OCI-LY1 (cell line): ENCODE measurements around the gene RBM20.
A peak's percentile ranks its signal among the peaks of the same experiment; 100 is the strongest.

ENCODE experiments used
- H2AFZ ChIP-seq: fragments of 200-600 bp; sonication (generic), shearing (Covaris generic); 2 replicates; pipeline ENCODE4 v1.6.0; 2014; ENCODE audit warnings: antibody characterized with exemption, mild to moderate bottlenecking, low read length
- H3F3A ChIP-seq: fragments of 200-600 bp; sonication (generic), shearing (Covaris generic); 2 replicates; pipeline ENCODE4 v1.6.0; 2014; ENCODE audit warnings: mild to moderate bottlenecking, antibody characterized with exemption, low read length, moderate library complexity; ENCODE audit not compliant: insufficient read depth
- H3K27ac ChIP-seq: fragments of 200-600 bp; sonication (generic); 2 replicates; pipeline ENCODE4 v1.5.1; 2014; ENCODE audit warnings: low read length, mixed run types, mild to moderate bottlenecking, low read depth; ENCODE audit not compliant: poor library complexity, severe bottlenecking
- H3K27me3 ChIP-seq: fragments of 200-600 bp; sonication (generic); 2 replicates; pipeline ENCODE4 v1.6.0; 2014; ENCODE audit warnings: antibody characterized with exemption, mild to moderate bottlenecking, low read length, moderate library complexity; ENCODE audit not compliant: insufficient read depth
- H3K36me3 ChIP-seq: fragments of 200-600 bp; sonication (generic); 2 replicates; pipeline ENCODE4 v1.6.1; 2014; ENCODE audit warnings: mild to moderate bottlenecking, antibody characterized with exemption, low read length, moderate library complexity, mixed read lengths; ENCODE audit not compliant: insufficient read depth
- H3K4me1 ChIP-seq: fragments of 200-600 bp; sonication (generic); 2 replicates; pipeline ENCODE4 v1.5.1; 2014; ENCODE audit warnings: mild to moderate bottlenecking, low read length, moderate library complexity; ENCODE audit not compliant: insufficient read depth, severe bottlenecking
- H3K4me2 ChIP-seq: fragments of 200-600 bp; sonication (generic), shearing (Covaris generic); 2 replicates; pipeline ENCODE4 v1.6.1; 2014; ENCODE audit warnings: low read length
- H3K4me3 ChIP-seq: fragments of 200-600 bp; sonication (generic); 2 replicates; pipeline ENCODE4 v1.5.1; 2014; ENCODE audit warnings: low read length, low read depth, mild to moderate bottlenecking, mixed read lengths; ENCODE audit not compliant: poor library complexity, severe bottlenecking
- H3K79me2 ChIP-seq: fragments of 200-600 bp; shearing (Covaris generic); 2 replicates; pipeline ENCODE4 v1.6.1; 2016; ENCODE audit warnings: mixed run types, low read length, mixed read lengths; ENCODE audit not compliant: insufficient read depth
- H3K9ac ChIP-seq: fragments of 200-600 bp; sonication (generic), shearing (Covaris generic); 2 replicates; pipeline ENCODE4 v1.6.1; 2014; ENCODE audit warnings: mild to moderate bottlenecking, low read length, mixed read lengths
- H3K9me2 ChIP-seq: fragments of 200-600 bp; sonication (generic), shearing (Covaris generic); 2 replicates; pipeline ENCODE4 v1.6.1; 2014; ENCODE audit warnings: low read depth, mild to moderate bottlenecking, low read length, mixed read lengths
- H3K9me3 ChIP-seq: fragments of 200-600 bp; shearing (Covaris generic); 2 replicates; pipeline ENCODE4 v1.6.1; 2014; ENCODE audit warnings: low read length, mixed read lengths
- H4K20me1 ChIP-seq: fragments of 200-600 bp; sonication (generic), shearing (Covaris generic); 2 replicates; pipeline ENCODE4 v1.6.0; 2016; ENCODE audit warnings: mild to moderate bottlenecking, low read length; ENCODE audit not compliant: insufficient read depth
- EZH2 ChIP-seq: fragments of 200-600 bp; sonication (generic), shearing (Covaris generic); IDR thresholded peaks from 2 replicates; pipeline ENCODE4 v1.8.0; 2017; ENCODE audit warnings: borderline replicate concordance, mixed run types, mild to moderate bottlenecking, antibody characterized with exemption, low read length, moderate library complexity, mixed read lengths
- TF ChIP-seq, protein P1 (sequence below): fragments of 200-600 bp; sonication (generic), shearing (Covaris generic); IDR thresholded peaks from 2 replicates; pipeline ENCODE4 v1.5.1; 2017; ENCODE audit warnings: mild to moderate bottlenecking, antibody characterized with exemption, low read length, moderate library complexity, mixed read lengths

Gene RBM20

DNA sequence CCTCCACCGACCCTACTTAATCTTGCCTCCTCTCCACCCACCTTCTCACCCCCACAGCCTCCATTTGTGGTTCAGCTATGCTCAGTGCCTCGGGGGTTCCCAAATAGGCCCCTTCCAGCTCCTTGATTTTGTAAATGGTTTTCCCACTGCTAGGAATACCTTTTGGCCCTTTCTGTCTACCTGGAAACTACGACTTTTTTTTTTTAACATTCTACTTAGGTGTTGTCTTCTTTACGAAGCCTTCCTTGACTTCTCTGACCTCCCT lies 200.4 kb downstream of the RBM20 start:
- Histone ChIP-seq H3K9me2 (no peaks in the 10 kb centered on the region), H2AFZ (no peak overlapping the region), H3K9me3 (no peaks in the 10 kb centered on the region), H3K36me3 (no peaks in the 10 kb centered on the region), H3F3A (no peaks in the 10 kb centered on the region), H3K27me3 (no peaks in the 10 kb centered on the region), H3K4me2 (peak overlapping the region; percentile 86; the same call in 1 of the 2 replicates), H3K27ac (peak overlapping the region; percentile 99), H3K9ac (peak overlapping the region; percentile 47; the same call in 1 of the 2 replicates), H3K4me1 (peaks cover 83% of the 10 kb centered on the region), H4K20me1 (no peaks in the 10 kb centered on the region), H3K79me2 (no peaks in the 10 kb centered on the region), H3K4me3 (no peak overlapping the region)
- no peak for TF ChIP-seq EZH2
- TF ChIP-seq, protein P1, sequence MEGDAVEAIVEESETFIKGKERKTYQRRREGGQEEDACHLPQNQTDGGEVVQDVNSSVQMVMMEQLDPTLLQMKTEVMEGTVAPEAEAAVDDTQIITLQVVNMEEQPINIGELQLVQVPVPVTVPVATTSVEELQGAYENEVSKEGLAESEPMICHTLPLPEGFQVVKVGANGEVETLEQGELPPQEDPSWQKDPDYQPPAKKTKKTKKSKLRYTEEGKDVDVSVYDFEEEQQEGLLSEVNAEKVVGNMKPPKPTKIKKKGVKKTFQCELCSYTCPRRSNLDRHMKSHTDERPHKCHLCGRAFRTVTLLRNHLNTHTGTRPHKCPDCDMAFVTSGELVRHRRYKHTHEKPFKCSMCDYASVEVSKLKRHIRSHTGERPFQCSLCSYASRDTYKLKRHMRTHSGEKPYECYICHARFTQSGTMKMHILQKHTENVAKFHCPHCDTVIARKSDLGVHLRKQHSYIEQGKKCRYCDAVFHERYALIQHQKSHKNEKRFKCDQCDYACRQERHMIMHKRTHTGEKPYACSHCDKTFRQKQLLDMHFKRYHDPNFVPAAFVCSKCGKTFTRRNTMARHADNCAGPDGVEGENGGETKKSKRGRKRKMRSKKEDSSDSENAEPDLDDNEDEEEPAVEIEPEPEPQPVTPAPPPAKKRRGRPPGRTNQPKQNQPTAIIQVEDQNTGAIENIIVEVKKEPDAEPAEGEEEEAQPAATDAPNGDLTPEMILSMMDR = no peak

DNA sequence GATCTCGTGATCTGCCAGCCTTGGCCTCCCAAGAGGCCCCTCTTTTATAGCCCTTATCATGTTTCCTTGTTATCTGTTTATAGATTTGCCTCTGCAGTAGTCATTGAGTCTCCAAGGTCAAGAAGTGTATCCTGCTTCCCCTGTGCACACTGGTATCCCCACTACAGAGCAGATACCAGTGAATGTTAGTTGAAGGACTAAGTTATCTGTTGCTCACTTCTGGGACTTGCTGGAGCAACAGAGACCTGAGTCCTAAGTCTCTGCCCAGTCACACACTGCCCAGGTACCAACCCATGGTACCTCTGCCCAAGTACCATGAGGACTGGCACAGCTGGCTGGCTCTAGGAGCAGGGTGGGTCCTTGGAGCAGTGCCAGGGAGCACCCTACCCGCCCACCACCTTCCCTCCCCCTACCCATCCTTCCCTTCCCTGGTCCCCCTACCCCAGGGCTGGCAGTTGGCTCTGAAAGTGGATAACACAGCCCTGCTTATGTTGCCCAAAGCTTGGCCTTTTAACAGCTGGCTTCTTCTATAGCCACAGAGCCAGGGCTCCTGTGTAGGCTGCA lies 201.1 kb downstream of the RBM20 start:
- Histone ChIP-seq H3F3A (no peaks in the 10 kb centered on the region), H3K27me3 (no peaks in the 10 kb centered on the region), H4K20me1 (no peaks in the 10 kb centered on the region), H3K4me1 (peaks cover 79% of the 10 kb centered on the region), H2AFZ (no peak overlapping the region), H3K4me2 (no peak overlapping the region; the same call in 1 of the 2 replicates), H3K9ac (peak overlapping the region; percentile 24; the same call in 1 of the 2 replicates), H3K4me3 (no peak overlapping the region), H3K27ac (peak overlapping the region; percentile 99), H3K9me3 (no peaks in the 10 kb centered on the region), H3K79me2 (no peaks in the 10 kb centered on the region), H3K9me2 (no peaks in the 10 kb centered on the region), H3K36me3 (no peaks in the 10 kb centered on the region)
- TF ChIP-seq, protein P1 = no peak
- no peak for TF ChIP-seq EZH2

DNA sequence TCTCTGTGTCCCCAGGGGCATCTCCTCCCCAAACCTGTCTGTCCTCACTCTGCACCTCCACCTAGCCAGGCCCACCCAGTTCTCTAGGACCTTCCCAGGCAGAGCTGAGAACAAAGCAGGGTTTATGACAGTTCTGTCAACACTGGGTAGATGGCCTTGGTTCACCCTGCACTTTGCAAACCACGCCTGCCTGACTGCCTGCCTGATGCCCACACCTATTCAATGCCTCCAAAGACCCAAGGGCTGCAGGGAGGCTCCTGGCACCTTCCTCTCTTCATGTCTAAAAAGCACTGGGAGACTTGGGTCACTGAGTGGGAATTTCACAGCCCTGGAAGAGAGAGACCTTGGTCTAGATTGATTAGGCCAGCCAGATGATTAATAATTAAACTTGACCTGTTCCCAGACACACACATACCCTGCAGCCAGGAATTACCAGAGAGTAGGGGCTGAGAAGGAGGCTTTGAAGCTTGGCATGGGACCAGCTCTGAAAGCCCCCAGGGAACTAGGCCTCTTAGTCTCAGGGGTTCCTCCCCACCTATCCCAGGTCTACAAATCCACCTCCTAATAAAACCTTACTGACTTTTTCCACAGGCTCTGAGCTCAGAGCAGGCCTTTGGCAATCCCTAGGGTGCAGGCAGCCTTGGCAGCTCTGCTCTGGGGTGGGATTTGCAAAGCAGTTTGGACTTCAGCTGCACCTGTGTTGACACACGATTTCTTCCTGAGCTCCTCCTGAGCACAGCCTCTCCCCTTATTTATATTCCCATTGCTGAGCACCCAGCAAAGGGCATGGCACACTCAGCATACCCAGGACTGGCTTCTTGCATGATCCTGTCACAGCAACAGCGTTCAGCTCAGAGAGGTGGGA lies 201.9 kb downstream of the RBM20 start:
- Histone ChIP-seq H3F3A (no peaks in the 10 kb centered on the region), H3K36me3 (no peaks in the 10 kb centered on the region), H3K9ac (peak overlapping the region; percentile 24; the same call in 1 of the 2 replicates), H3K27me3 (no peaks in the 10 kb centered on the region), H3K9me2 (no peaks in the 10 kb centered on the region), H3K9me3 (no peaks in the 10 kb centered on the region), H2AFZ (no peak overlapping the region), H3K27ac (peak overlapping the region; percentile 99), H4K20me1 (no peaks in the 10 kb centered on the region), H3K4me1 (peaks cover 72% of the 10 kb centered on the region), H3K4me2 (no peak overlapping the region; the same call in 1 of the 2 replicates), H3K79me2 (no peaks in the 10 kb centered on the region), H3K4me3 (no peak overlapping the region)
- TF ChIP-seq, protein P1 = no peak
- no peak for TF ChIP-seq EZH2
